ENCODE data around the gene PNMA3. TPM values are rescaled to one million over a fixed set of nuclear protein-coding genes. Genes with fewer than 3 reads are reported as not detected.

PNMA3 gene
- total and polyA plus RNA-seq, 2 of the 4 experiments (the other 2 are of a cell fraction) = 0.03 TPM; not detected in 1

DNA sequence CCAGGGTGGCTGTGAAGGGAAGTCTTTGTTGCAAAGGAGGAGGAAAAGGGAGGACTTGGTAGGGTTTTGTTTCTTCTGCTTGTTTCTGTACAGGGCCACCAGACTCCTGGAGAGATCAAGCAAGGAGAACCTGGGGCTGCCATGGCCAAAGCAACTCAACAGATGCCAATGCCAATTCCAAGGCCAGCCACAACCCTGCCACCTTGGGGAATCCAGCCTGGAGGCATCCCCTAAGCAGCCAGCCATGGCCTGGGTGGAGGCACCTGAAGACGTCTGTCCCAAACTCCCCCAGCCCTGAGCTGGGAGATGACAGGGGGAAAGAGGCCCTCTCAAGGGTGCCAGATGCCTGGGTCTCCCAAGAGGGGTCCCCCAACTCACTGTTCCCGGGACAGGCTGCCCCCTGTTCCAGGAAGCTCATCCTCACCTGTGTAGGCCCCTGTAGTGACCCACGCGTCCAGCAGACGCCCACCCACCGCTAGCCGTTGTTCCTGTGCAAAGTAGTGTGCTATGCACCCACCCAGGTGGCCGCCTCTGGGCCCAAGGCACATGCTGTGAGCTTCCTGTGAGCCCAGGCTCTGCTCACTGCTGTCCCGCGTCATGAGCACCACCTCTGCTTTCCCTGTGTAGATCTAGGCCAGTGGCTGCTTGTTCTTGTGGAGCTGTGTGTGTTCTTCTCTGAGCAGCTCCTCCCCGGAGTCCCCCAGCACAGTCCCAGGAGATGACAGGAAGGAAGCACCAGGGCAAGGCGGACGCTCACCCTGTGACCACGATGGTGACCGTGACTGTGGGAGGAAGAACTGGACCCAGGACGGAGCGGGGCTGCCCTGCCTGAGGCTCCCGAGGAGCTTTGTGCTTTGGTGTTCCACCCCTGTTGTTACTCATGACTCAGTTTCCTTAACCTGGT, 3.2 kb downstream of the PNMA3 start:
- H4K5ac ChIP-seq (ENCODE audit: low read depth, low read length) = no peak overlapping the region
- no peak for TF ChIP-seq MXI1 (IDR thresholded peaks at IDR 0.05; ENCODE audit: borderline replicate concordance, low read depth, low read length)
- no peak for TF ChIP-seq USF2 (IDR thresholded peaks at IDR 0.05; ENCODE audit: low read depth, low read length)
- no peak for TF ChIP-seq CHD1 (IDR thresholded peaks at IDR 0.05; ENCODE audit: low read depth, low read length)
- TF ChIP-seq POLR2A (IDR thresholded peaks at IDR 0.05; ENCODE audit: low read depth, low read length) = no peak
- 67% methylated on average over 3 of the region's 18 CpGs; no CpG with 5 or more reads in 1 of the 2 experiments for WGBS, 2 experiments (ENCODE audit: extremely low coverage in 2 of 2, insufficient read length in 1 of 2)
- no peak overlapping the region for H4K91ac ChIP-seq (ENCODE audit: insufficient read depth, low read depth, low read length)
- peaks cover 4% of the 10 kb centered on the region; the same call in 1 of the 2 replicates for H3K9me3 ChIP-seq (ENCODE audit: control insufficient read depth, insufficient read depth, low read length)
- H2BK20ac ChIP-seq (ENCODE audit: low read depth, low read length) = no peak overlapping the region
- no peak overlapping the region for H2AFZ ChIP-seq (replicated peaks; ENCODE audit: low read length, poor library complexity)
- no peak overlapping the region for H3K14ac ChIP-seq (replicated peaks; ENCODE audit: low read depth, low read length)
- no peak overlapping the region for H4K8ac ChIP-seq (ENCODE audit: low read depth in 2 of 2, low read length in 2 of 2)
- H2AK9ac ChIP-seq (replicated peaks; ENCODE audit: low read depth, low read length, poor library complexity) = no peak overlapping the region
- H2AK5ac ChIP-seq (ENCODE audit: low read depth, low read length) = no peak overlapping the region
- POLR2A ChIA-PET (ENCODE audit: unreplicated experiment) = no interaction called here
- H3K4me3 ChIP-seq (ENCODE audit: insufficient read depth, low read depth, low read length) = no peak overlapping the region
- no peak overlapping the region for H3K4me2 ChIP-seq (ENCODE audit: low read depth, low read length)
- intact Hi-C loops (cut with micrococcal nuclease) (no loop called here), dilution Hi-C loops (cut with HindIII; ENCODE audit: low sequenced_read_pairs, unreplicated experiment) (no loop called here), in situ Hi-C loops (cut with MboI; ENCODE audit: low sequenced_read_pairs) (no loop called here)
- no peak for ATAC-seq (ENCODE audit: low read depth)
- no peak overlapping the region for H3K18ac ChIP-seq (ENCODE audit: low read depth, low read length)
- no peak overlapping the region for H3K4ac ChIP-seq (ENCODE audit: low read depth, low read length)
- no peak overlapping the region for H3K27ac ChIP-seq (ENCODE audit: insufficient read depth, low read length)
- BruUV-seq (replicated peaks) = no TSS peak
- no peaks in the 10 kb centered on the region for H3K79me1 ChIP-seq (ENCODE audit: low read depth in 1 of 2, low read length in 2 of 2)
- H4K20me1 ChIP-seq (ENCODE audit: insufficient read depth, low read length) = no peaks in the 10 kb centered on the region
- DNase-seq = no peak
- H2BK5ac ChIP-seq (ENCODE audit: low read depth, low read length, poor library complexity, severe bottlenecking) = no peak overlapping the region
- H3K9me1 ChIP-seq (ENCODE audit: insufficient read depth, low read length) = no peaks in the 10 kb centered on the region
- no peaks in the 10 kb centered on the region for H3K36me3 ChIP-seq (ENCODE audit: control insufficient read depth, insufficient read depth, low read length)
- H2BK15ac ChIP-seq (ENCODE audit: low read depth, low read length) = no peak overlapping the region
- H3K27me3 ChIP-seq (ENCODE audit: control insufficient read depth, insufficient read depth, low read length) = peaks cover 20% of the 10 kb centered on the region
- peaks cover 1% of the 10 kb centered on the region; the same call in 1 of the 2 replicates for H3K4me1 ChIP-seq (ENCODE audit: control insufficient read depth, insufficient read depth, low read length)
- no peak overlapping the region for H3K56ac ChIP-seq (ENCODE audit: extremely low read depth, insufficient read depth, low read length)
- no peak overlapping the region for H3K9ac ChIP-seq (ENCODE audit: low read depth, low read length)
- CTCF ChIA-PET = no interaction called here
- no peak overlapping the region for H3K23ac ChIP-seq (ENCODE audit: low read depth, low read length)
- H2BK120ac ChIP-seq (ENCODE audit: low read depth, low read length) = no peak overlapping the region
